Measurements from ENCODE around the gene PARPBP.

The PARPBP gene

DNA sequence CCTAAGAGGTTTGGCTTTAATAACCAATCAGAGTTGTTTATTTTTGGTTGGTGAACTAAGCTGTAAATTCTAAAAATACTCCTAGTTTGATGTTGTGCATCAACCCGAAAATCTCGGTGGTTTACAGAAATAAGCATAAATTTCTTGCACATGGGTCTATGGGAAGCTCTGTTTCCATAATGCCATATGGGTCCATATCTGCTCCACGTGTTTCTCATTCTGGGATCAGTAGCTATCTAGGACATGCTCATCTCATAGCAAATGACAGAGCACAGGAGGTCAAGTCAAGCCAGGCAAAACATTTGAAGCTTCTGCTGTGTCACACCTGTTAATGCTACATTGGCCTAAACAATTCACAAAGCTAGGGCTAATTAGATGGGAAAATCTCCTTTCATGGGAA is 23.1 kb upstream of the PARPBP start:
- Mint-ChIP-seq H3K9me3 (no peaks in the 10 kb centered on the region), H3K27me3 (ENCODE audit: low read depth, poor library complexity) (no peaks in the 10 kb centered on the region), H3K27ac (no peak overlapping the region), H3K36me3 (ENCODE audit: low read depth) (peaks cover 47% of the 10 kb centered on the region), H3K4me1 (no peaks in the 10 kb centered on the region), H3K4me3 (no peak overlapping the region)
- DNase-seq, result no peak
- TF ChIP-seq, protein P1, sequence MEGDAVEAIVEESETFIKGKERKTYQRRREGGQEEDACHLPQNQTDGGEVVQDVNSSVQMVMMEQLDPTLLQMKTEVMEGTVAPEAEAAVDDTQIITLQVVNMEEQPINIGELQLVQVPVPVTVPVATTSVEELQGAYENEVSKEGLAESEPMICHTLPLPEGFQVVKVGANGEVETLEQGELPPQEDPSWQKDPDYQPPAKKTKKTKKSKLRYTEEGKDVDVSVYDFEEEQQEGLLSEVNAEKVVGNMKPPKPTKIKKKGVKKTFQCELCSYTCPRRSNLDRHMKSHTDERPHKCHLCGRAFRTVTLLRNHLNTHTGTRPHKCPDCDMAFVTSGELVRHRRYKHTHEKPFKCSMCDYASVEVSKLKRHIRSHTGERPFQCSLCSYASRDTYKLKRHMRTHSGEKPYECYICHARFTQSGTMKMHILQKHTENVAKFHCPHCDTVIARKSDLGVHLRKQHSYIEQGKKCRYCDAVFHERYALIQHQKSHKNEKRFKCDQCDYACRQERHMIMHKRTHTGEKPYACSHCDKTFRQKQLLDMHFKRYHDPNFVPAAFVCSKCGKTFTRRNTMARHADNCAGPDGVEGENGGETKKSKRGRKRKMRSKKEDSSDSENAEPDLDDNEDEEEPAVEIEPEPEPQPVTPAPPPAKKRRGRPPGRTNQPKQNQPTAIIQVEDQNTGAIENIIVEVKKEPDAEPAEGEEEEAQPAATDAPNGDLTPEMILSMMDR (IDR thresholded peaks at IDR 0.05), result no peak

DNA sequence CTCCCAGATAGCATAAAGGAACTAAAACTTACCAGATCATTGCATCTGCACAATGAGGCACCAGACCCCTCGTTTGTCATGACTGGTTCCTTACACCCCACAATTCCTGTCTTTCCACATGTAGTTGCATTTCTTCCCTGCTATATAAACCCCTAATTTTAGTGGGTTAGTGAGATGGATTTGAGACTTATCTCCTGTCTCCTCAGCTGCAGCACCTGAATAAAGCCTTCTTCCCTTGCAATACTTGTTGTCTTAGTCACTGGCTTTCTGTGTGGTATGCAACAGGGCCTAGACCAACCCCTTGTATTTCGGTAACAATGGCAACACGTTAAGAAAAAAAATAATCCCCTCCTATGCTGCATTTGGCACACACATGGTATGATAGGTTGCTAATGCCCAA is 13.1 kb upstream of the PARPBP start:
- Mint-ChIP-seq H3K27ac (no peak overlapping the region), H3K4me3 (no peak overlapping the region), H3K27me3 (ENCODE audit: low read depth, poor library complexity) (no peaks in the 10 kb centered on the region), H3K4me1 (no peaks in the 10 kb centered on the region), H3K9me3 (peaks cover 52% of the 10 kb centered on the region), H3K36me3 (ENCODE audit: low read depth) (peaks cover 98% of the 10 kb centered on the region)
- no peak for DNase-seq
- TF ChIP-seq, protein P1 (IDR thresholded peaks at IDR 0.05), result no peak

DNA sequence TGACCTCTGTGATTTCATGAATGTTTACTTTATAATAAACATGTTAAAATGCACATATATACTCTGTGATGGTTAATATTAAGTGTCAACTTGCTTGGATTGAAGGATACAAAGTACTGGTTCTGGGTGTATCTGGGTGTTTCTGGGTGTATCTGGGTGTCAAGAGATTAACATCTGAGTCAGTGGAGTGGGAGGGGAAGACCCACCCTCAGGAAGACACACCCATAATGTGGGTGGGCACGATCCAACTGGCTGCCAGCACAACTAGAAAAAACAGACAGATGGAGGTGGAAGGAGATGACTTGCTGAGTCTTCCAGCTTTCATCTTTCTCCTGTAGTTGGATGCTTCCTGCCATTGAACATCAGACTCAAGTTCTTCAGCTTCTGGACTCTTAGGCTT is 12.0 kb upstream of the PARPBP start:
- Mint-ChIP-seq H3K4me1 (no peaks in the 10 kb centered on the region), H3K4me3 (no peak overlapping the region), H3K27me3 (ENCODE audit: low read depth, poor library complexity) (no peaks in the 10 kb centered on the region), H3K27ac (no peak overlapping the region), H3K9me3 (peaks cover 52% of the 10 kb centered on the region), H3K36me3 (ENCODE audit: low read depth) (peaks cover 96% of the 10 kb centered on the region)
- TF ChIP-seq, protein P1 (IDR thresholded peaks at IDR 0.05), result no peak
- DNase-seq, result no peak

DNA sequence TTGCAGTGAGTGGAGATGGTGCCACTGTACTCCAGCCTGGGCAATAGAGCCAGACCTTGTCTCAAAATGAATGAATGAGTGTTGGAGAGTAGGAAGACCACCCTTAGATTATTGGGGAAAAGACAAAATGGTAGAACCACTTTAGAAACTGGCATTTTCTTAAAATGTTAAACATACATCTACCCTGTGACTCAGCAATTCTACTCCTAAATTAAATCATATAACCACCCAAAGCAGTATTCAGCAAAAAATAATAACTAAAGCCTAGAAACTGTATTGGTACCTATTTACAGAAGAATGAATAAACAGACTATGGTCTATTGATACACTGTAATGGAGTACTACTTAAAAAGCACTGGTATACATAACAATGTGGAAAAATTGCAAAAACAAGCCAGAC is 9.2 kb upstream of the PARPBP start:
- peaks cover 71% of the 10 kb centered on the region for H3K36me3 Mint-ChIP-seq (ENCODE audit: low read depth)
- no peaks in the 10 kb centered on the region for H3K4me1 Mint-ChIP-seq
- H3K27me3 Mint-ChIP-seq (ENCODE audit: low read depth, poor library complexity), result no peaks in the 10 kb centered on the region
- TF ChIP-seq, protein P1 (IDR thresholded peaks at IDR 0.05), result no peak
- H3K27ac Mint-ChIP-seq, result no peak overlapping the region
- H3K4me3 Mint-ChIP-seq, result no peak overlapping the region
- no peak for DNase-seq
- peaks cover 26% of the 10 kb centered on the region for H3K9me3 Mint-ChIP-seq

DNA sequence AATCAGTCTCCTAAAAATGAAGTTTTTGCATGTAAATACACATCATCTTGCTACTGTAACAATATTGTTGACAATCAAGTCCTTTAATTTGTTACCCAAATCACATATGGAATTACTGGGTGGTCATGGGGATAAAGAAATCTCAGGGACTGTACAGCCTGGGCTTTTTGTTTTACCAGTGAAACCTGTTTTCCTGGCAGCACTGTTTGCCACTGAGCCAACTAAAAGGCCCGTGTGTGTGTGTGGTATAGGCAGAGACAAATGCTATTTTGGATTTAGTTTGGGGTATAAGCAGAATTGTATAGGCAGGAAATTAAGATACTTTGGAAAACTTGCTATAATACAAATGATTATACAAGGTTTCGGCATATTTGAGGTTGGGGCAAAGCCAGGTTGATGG is 5.8 kb upstream of the PARPBP start:
- Mint-ChIP-seq H3K27me3 (ENCODE audit: low read depth, poor library complexity) (no peaks in the 10 kb centered on the region), H3K9me3 (no peaks in the 10 kb centered on the region), H3K4me1 (peaks cover 12% of the 10 kb centered on the region), H3K27ac (no peak overlapping the region), H3K36me3 (ENCODE audit: low read depth) (peaks cover 62% of the 10 kb centered on the region), H3K4me3 (no peak overlapping the region)
- TF ChIP-seq, protein P1 (IDR thresholded peaks at IDR 0.05), result no peak
- no peak for DNase-seq

DNA sequence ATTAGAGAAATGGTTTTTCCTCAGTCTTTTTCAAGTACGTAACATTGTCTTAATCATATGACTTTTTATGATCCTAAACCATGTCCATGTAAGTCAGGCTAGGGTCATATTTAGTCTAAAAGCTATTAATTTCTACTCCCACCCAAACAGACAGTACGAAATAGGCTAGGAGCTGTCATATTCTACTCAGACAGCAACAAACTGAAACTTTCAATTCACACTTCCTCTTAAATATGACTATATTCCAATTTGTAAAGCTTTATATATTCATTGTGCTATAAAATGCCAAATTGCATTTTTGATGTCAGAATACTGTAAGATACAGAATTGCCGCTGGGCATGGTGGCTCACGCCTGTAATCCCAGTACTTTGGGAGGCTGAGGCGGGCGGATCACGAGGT is 3.6 kb upstream of the PARPBP start:
- H3K9me3 Mint-ChIP-seq, result no peaks in the 10 kb centered on the region
- no peak for DNase-seq

More for the DNA sequence above, 3.6 kb upstream of the PARPBP start:
- H3K27me3 Mint-ChIP-seq (ENCODE audit: low read depth, poor library complexity), result no peaks in the 10 kb centered on the region
- H3K36me3 Mint-ChIP-seq (ENCODE audit: low read depth), result peaks cover 40% of the 10 kb centered on the region
- H3K4me3 Mint-ChIP-seq, result no peak overlapping the region
- no peak overlapping the region for H3K27ac Mint-ChIP-seq
- TF ChIP-seq, protein P1 (IDR thresholded peaks at IDR 0.05), result no peak
- H3K4me1 Mint-ChIP-seq, result peaks cover 25% of the 10 kb centered on the region

Data from nephron progenitor cell (in vitro differentiated cells).